ENCODE results near the gene CEP112. TPM values are rescaled to one million over a fixed set of nuclear protein-coding genes. Genes with fewer than 3 reads are reported as not detected.

CEP112 gene
- total and polyA plus RNA-seq, 2 of the 13 experiments (the other 11 are each of a cell fraction or from before 2014, with no cell fraction given), result 1.2 to 3.4 TPM

DNA sequence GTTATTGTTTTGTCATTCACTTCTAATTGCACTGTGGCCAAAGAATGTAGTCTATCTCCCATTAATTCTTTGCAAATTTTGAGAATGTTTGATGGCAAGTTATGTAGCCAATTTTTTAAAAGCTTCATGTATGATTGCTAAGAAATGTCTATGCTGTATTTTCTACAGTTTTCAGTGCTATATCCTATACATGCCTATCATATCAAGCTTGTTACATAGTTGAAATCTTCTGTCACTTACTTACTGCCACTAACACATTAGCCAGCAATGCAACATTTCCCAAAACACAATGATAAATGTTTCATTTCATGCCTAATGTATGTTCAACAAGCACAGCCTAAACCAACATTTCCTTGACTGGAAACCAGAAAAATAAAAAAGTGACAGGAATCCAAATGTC is 338.1 kb downstream of the CEP112 start (continued):
- TF ChIP-seq MXD4 (CRISPR knock-in tag; IDR thresholded peaks at IDR 0.05), result no peak
- no peak for TF ChIP-seq ZSCAN9 (CRISPR knock-in tag; IDR thresholded peaks at IDR 0.05; ENCODE audit: borderline replicate concordance)
- TF ChIP-seq, protein P1, sequence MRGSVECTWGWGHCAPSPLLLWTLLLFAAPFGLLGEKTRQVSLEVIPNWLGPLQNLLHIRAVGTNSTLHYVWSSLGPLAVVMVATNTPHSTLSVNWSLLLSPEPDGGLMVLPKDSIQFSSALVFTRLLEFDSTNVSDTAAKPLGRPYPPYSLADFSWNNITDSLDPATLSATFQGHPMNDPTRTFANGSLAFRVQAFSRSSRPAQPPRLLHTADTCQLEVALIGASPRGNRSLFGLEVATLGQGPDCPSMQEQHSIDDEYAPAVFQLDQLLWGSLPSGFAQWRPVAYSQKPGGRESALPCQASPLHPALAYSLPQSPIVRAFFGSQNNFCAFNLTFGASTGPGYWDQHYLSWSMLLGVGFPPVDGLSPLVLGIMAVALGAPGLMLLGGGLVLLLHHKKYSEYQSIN (CRISPR knock-in tag; IDR thresholded peaks at IDR 0.05; ENCODE audit: borderline replicate concordance), result no peak
- TF ChIP-seq, protein P2, sequence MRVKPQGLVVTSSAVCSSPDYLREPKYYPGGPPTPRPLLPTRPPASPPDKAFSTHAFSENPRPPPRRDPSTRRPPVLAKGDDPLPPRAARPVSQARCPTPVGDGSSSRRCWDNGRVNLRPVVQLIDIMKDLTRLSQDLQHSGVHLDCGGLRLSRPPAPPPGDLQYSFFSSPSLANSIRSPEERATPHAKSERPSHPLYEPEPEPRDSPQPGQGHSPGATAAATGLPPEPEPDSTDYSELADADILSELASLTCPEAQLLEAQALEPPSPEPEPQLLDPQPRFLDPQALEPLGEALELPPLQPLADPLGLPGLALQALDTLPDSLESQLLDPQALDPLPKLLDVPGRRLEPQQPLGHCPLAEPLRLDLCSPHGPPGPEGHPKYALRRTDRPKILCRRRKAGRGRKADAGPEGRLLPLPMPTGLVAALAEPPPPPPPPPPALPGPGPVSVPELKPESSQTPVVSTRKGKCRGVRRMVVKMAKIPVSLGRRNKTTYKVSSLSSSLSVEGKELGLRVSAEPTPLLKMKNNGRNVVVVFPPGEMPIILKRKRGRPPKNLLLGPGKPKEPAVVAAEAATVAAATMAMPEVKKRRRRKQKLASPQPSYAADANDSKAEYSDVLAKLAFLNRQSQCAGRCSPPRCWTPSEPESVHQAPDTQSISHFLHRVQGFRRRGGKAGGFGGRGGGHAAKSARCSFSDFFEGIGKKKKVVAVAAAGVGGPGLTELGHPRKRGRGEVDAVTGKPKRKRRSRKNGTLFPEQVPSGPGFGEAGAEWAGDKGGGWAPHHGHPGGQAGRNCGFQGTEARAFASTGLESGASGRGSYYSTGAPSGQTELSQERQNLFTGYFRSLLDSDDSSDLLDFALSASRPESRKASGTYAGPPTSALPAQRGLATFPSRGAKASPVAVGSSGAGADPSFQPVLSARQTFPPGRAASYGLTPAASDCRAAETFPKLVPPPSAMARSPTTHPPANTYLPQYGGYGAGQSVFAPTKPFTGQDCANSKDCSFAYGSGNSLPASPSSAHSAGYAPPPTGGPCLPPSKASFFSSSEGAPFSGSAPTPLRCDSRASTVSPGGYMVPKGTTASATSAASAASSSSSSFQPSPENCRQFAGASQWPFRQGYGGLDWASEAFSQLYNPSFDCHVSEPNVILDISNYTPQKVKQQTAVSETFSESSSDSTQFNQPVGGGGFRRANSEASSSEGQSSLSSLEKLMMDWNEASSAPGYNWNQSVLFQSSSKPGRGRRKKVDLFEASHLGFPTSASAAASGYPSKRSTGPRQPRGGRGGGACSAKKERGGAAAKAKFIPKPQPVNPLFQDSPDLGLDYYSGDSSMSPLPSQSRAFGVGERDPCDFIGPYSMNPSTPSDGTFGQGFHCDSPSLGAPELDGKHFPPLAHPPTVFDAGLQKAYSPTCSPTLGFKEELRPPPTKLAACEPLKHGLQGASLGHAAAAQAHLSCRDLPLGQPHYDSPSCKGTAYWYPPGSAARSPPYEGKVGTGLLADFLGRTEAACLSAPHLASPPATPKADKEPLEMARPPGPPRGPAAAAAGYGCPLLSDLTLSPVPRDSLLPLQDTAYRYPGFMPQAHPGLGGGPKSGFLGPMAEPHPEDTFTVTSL (CRISPR knock-in tag; IDR thresholded peaks at IDR 0.05; ENCODE audit: borderline replicate concordance), result no peak

DNA sequence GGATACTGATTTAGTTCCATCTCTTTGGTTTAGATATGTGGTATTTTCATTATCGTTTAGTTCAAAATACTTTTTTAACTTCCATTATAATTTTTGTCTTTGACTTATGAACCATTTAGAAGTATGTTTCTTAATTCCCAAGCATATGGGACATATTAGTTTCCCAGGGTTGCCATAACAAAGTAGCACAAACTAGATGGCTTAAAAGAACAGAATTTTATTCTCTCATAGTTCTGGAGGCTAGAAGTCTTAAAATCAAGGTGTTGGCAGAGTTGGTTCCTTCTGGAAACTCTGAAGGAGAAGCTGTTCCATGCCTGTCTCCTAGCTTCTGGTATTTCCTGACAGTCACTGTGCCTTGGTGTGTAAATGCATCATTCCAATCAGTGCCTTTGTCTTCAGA is 339.0 kb downstream of the CEP112 start:
- 81% methylated on average over 1 of the region's 1 CpG for WGBS (ENCODE audit: low lambda C conversion rate)
- ChIA-PET CTCF (ENCODE audit: low intra/inter-chr PET ratio, low total read pairs) (no interaction called here), POLR2A (no interaction called here)
- in situ Hi-C loops (cut with HindIII; ENCODE audit: extremely low pct_ligation_motif_present, low pct_unique_long_range_greater_than_20kb), result no loop called here
- no peaks in the 10 kb centered on the region for H3K79me2 ChIP-seq (ENCODE audit: insufficient read depth, low read length)
- DNase-seq (ENCODE audit: low spot score) (no peak), ATAC-seq (no peak), FAIRE-seq (no peak)
- no peaks in the 10 kb centered on the region for H4K20me1 ChIP-seq (ENCODE audit: insufficient read depth, low read length)
- no peak overlapping the region for H3K4me2 ChIP-seq (ENCODE audit: low read depth, low read length)
- H3K27ac ChIP-seq (ENCODE audit: extremely low read length, insufficient read depth, low read length), result no peak overlapping the region
- H3K4me3 ChIP-seq (replicated peaks in 1 of 3; ENCODE audit: insufficient read depth in 1 of 3, low read depth in 2 of 3, low read length in 3 of 3), result no peak overlapping the region
- no peaks in the 10 kb centered on the region for H3K36me3 ChIP-seq (replicated peaks in 1 of 2; ENCODE audit: control insufficient read depth in 1 of 2, insufficient read depth in 2 of 2, low read length in 2 of 2)
- H3K27me3 ChIP-seq (ENCODE audit: control insufficient read depth in 1 of 2, insufficient read depth in 2 of 2, low read length in 2 of 2), result no peaks in the 10 kb centered on the region; a peak in 1 of 5 replicates
- H3K9me3 ChIP-seq (ENCODE audit: low read length), result no peaks in the 10 kb centered on the region
- H3K4me1 ChIP-seq (ENCODE audit: insufficient read depth, low read length), result no peaks in the 10 kb centered on the region
- no peak overlapping the region for H2AFZ ChIP-seq (ENCODE audit: low read length)
- no peak overlapping the region for H3K9ac ChIP-seq (ENCODE audit: insufficient read depth, low read depth, low read length)
- BruUV-seq (replicated peaks), result no TSS peak
- intact Hi-C loops (cut with micrococcal nuclease; ENCODE audit: unreplicated experiment), result no loop called here
- TF ChIP-seq ZNF556 (CRISPR knock-in tag; IDR thresholded peaks at IDR 0.05; ENCODE audit: borderline replicate concordance) (no peak), NFKBIZ (CRISPR knock-in tag; IDR thresholded peaks at IDR 0.05) (no peak), ASH2L (IDR thresholded peaks at IDR 0.05; ENCODE audit: insufficient read length, low read depth, low read length) (no peak)

Data from HepG2 (cell line).